HG02798 (cell line): ENCODE results near the gene EIF4EBP2.

Experiments
- ATAC-seq: cut with Tn5 transposase; IDR thresholded peaks from one replicate; pipeline ENCODE4 v1.9.1; 2021; ENCODE audit warnings: mild to moderate bottlenecking; ENCODE audit not compliant: unreplicated experiment, poor library complexity

The EIF4EBP2 gene

DNA sequence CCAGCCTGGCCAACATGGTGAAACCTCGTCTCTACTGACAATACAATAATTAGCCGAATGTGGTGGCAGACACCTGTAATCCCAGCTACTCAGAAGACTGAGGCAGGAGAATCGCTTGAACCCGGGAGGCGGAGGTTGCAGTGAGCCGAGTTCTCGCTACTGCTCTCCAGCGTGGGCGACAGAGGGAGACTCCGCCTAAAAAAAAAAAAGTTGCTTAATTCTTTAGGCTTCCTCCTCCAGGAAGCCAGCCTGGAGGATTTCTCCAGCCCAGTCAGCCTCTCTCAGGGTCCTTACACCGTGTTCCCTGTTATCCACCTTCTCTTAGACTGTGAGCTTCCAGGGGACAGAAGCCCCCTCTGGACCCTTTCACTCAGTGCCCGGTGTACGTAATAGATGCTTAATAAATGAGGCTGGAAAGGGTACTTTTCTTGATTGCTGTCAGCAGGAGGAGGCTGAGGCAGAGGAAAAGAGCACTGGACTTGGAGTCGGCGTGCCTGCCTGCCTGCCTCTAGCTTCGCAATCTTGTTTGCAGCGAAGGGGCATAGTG lies 53.9 kb downstream of the EIF4EBP2 start:
- no peak for ATAC-seq

GRCh38 chr10:70458329-70459060 lies 54.5 kb downstream of the EIF4EBP2 start:
- no peak for ATAC-seq

DNA sequence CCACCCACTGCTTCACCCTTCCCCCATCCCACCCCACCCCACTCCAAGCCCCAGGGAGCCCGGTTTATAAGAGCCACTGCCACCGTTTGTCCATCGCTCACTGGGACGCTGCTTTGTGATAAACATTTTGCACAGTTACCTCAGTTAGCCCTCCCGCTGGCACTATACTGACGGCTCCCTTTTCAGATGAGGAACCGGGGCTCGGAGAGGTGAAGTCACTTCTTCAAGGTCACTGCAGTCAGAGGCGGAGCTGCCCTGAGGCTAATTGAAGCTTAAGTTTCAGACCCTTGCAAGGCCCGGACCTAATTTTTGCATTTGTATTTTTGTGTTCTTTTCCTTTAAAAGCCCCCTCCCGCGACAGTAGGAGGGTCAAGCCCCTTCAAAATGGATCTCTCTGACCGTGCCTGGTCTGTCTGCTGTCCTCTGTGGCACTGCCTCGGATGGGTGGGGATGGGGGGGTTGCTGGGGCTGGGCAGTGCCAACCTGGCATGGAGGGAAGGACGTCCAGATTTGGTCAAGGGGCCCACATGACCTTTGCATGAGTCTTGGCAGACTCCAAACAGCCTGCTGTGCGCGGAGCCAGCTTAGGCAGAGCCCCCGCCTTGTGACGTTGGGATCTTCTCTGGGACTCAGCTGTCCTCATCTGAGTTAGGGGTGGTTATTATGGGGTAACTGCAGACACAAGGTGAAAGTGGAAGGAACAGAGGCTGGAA lies 55.3 kb downstream of the EIF4EBP2 start:
- ATAC-seq, result no peak

DNA sequence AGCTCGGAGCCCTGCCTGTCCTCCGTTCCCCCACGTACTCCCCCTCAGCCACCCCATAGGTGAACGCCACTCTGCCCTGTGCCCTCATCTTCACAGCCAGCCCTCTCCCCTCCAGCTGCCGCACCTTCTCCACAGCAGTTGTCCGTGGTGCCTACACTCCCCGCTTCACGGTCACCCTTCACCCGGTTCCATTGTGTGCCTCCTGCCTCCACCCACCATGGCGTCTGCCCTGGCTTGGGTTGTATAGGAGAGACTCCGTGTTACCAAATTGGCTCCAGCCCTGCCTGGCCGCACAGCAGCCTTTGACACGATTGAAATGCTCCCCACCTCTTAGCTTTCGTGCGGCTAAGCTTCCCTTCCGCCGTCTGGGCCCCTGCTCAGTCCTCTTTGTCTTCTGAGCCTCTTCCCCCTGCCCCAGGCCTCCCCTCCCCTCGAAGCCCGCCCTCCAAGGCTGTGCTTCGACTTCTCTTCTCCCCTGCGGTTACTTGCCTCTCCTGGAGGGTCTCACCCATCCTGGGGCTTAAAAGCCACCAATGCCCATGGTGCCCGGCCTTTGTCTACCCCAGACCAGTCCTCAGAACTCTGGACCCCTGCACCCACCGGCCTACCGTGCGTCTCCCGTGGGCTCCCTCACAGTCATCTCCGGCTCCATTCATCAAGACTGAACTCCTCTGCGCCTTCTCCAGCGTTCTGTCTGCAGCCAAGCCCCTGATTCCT lies 56.0 kb downstream of the EIF4EBP2 start:
- ATAC-seq, result no peak

DNA sequence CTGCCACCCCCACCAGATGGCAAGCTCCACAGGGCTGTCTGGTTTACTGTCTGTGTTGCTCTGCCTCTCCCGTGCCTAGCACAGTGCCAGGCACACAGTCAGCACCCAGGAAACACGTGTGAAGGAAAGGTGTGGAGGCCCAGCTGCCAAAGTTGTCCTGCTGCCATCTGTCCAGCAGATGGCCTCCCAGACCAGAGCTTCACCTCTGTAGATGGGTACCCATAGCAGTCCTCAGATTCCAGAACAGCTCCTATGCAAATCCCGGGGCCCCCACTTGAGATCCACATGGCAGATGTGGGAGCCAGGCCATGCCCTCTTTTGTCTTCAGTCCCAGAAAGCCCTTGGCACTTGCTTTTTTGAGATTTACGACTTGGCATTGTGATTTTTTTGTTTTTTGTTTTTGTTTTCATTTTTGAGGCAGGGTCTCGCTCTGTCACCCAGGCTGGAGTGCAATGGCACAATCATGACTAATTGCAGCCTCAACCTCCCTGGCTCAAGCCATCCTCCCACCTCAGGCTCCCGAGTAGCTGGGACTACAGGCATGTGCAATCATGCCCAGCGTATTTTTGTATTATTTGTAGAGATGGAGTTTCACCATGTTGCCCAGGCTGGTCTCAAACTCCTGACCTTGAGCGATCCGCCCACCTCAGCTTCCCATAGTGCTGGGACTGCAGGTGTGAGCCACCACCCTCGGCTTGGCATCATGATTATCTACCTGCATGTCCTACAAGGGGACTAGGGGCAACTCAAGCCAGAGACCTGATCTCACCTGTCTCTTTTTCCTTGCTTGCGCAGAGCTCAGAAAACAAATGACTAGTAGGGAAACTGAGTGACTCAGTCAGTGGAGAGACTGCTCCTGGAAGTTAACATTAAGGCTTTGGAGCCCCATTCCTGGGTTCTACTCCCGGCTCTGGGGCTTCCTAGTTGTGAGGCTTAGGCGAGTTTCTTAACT lies 57.7 kb downstream of the EIF4EBP2 start:
- no peak for ATAC-seq

- no peak for ATAC-seq
Measured at GRCh38 chr10:70462349-70462984, 58.5 kb downstream of the EIF4EBP2 start.

DNA sequence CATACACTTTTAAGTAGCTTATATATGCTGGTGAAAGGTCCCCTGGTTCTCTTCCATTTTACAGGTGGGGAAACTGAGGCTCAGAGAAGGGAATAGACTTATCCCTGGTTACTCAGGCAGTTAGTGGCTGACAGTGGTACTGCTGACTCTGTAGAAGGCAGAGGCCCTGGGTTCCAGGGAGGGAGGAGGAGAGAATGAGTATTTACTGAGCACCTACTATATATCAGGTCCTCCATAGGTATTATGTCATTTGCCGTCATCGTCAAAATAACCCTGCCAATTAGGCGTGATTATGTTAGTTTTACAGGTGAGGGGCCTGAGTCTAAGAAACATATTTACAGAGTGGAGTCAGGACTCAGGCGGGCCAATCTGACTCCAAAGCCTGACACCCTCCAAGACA lies 61.3 kb downstream of the EIF4EBP2 start:
- no peak for ATAC-seq

DNA sequence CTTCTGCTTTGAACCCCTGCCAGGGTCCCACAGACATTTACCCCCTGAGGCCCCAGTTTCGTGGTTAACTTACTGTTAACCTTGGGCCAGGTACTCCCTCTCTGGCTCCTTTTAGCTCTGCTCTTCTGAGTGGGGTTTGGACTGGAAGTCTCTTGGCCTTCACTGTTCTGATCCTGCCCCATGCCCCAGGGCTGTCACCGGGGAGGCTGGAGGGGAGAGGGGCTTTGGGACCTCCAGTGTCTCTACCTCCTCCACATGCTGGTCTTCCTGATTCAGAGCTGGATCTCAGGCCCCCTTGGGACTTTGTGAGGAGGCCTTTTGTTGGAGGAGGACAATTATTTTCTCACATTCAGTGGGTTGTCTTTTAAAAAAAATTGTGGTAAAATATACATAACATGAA lies 61.9 kb downstream of the EIF4EBP2 start:
- ATAC-seq, result no peak

DNA sequence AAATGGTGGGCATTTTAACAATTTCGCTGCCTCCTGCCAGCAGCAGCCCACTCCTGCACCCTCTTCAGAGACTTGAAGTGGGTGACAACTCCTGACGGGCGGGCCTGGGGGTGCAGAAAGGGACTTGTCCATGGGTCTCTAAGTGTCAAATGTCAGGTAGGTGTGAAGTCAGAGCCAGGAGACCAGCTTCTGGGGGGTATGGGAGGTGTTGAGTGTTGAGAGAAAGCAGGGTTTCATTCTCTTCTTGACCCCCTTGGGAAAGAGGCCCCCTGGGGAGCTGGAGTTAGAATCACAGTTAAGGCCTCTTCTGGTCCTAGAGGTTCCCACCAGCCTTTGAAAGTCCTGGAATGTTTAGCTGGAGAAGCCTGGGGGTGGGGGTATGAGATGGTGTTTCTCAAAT lies 63.0 kb downstream of the EIF4EBP2 start:
- no peak for ATAC-seq

DNA sequence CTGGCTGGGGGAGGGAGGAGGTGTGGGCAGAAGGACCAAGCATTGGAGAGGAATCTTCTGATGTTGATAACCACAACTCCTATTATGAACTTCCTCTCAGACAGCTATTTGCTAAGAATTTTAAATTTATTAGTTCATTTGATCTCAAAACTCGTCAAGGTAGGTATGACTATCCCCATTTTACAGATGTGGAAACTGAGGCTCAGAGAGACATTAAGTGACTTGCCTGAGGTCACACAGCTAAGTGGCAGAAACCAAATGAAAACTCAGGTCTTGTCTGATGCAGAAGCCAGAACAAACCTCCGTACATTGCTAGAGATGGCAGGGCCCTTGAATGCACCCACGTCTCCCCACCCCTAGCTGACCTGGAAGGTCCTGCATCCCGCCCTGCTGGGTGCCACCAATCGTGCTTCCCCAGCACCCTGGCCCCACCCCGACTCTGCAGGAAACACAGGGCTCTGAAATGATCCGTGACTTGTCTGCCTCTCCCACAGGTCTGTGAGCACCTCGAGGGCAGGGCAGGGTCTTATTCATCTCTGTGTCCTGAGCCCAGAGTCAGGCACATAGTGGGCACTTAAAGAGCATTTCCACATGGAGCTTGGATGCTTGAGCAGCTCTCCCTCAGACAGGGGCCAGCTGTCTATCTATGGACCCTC lies 69.0 kb downstream of the EIF4EBP2 start:
- ATAC-seq, result no peak

DNA sequence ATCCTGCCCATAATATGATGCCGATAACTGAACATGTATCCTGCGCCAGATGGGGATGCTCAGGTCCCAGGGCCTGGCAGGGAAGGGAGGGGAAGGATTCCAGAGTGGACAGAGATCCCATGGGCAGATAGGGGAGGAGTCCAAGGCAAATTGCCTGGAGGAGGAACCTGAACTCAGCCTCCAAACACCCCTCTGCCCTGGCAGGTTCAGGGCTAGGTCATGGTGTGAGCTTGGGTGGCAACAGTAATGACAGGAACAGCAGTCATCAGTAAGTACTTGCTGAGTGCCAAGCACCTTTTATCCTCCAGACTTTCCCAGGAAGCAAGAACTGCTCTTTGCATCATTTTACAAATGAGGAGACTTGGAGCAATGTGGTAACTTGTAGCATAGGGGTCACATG lies 70.8 kb downstream of the EIF4EBP2 start:
- no peak for ATAC-seq

DNA sequence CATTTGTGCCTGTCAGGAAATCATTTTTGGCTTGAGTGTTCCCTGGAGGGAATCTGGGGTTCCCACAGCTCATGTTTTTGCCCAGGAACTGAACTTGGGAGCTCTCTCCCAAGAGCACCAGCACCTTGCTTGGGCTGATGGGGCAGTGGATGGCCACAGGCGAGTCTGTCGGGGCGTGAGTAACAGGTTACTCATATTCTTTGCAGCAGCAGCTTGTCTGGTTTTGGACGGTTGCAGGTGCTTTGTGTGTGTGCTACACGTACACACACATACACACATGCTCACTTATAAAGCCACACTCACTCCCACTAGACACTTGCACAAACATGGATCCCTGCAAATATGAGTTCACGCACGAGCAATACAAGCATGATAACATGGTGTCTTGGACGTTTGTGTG lies 71.7 kb downstream of the EIF4EBP2 start:
- ATAC-seq, result no peak

- no peak for ATAC-seq
Measured at GRCh38 chr10:70476249-70477035, 72.5 kb downstream of the EIF4EBP2 start.

DNA sequence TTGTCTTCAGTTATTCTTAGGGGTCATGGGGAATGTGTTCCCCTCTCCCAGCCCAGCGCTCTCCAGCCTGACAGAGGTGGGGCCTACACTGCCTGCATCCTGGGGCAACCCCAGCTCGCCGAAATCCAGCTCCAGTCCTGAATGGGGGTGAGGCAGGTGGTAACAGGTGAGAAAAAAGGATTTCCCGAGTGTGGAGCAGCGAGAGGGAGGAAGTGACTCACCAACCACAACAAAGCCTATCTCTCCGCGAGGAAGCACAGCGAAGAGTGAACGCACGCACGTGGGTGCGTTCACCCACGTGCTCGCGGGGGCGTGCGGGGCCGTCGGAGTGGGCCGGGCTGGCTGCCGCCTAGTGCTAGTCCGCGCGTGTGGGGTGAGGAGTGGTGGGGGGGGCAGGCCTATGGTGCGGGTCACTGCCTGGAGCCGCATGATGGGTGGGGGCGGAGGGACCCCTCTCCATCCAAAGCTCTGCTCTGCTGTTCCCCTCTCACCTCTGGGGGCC lies 73.8 kb downstream of the EIF4EBP2 start:
- no peak for ATAC-seq
